ENCODE results near the gene CCS.

- TF ChIP-seq CTCF (IDR thresholded peaks at IDR 0.05; ENCODE audit: low read length) (no peak), EZH2 (IDR thresholded peaks at IDR 0.05; ENCODE audit: borderline replicate concordance, low read length) (no peak)
Observed at GRCh38 chr11:66619080-66619554, 26.1 kb downstream of the CCS start.
